ENCODE results near the gene RTEL1.
"Not testable (repeated sequence)": the region's sequence is repeated elsewhere in the genome, so short reads cannot be mapped to it uniquely, and the experiment has no call there.

The RTEL1 gene

GRCh38 chr20:63671695-63672094, 13.6 kb downstream of the RTEL1 start:
- DNase-seq (ENCODE audit: low read depth in 2 of 2) = not testable (repeated sequence)

- DNase-seq (ENCODE audit: low read depth in 2 of 2) = no peak
Observed at GRCh38 chr20:63672666-63673065, 14.6 kb downstream of the RTEL1 start.

GRCh38 chr20:63673951-63674350, 15.8 kb downstream of the RTEL1 start:
- DNase-seq (ENCODE audit: low read depth in 2 of 2) = no peak

- DNase-seq (ENCODE audit: low read depth in 2 of 2) = no peak
Observed at GRCh38 chr20:63675681-63676368, 17.7 kb downstream of the RTEL1 start.

- no peak for DNase-seq (ENCODE audit: low read depth in 2 of 2)
Observed at GRCh38 chr20:63678071-63678470, 20.0 kb downstream of the RTEL1 start.

GRCh38 chr20:63678667-63679465, 20.8 kb downstream of the RTEL1 start:
- DNase-seq (ENCODE audit: low read depth in 2 of 2) = no peak

GRCh38 chr20:63679799-63680305, 21.7 kb downstream of the RTEL1 start:
- DNase-seq (ENCODE audit: low read depth in 2 of 2) = no peak

GRCh38 chr20:63680427-63680826, 22.3 kb downstream of the RTEL1 start:
- no peak for DNase-seq (ENCODE audit: low read depth in 2 of 2)

- DNase-seq (ENCODE audit: low read depth in 2 of 2) = no peak
Observed at GRCh38 chr20:63680857-63681608, 22.9 kb downstream of the RTEL1 start.

- no peak for DNase-seq (ENCODE audit: low read depth in 2 of 2)
Observed at GRCh38 chr20:63681609-63682142, 23.6 kb downstream of the RTEL1 start.

- DNase-seq (ENCODE audit: low read depth in 2 of 2) = no peak
Observed at GRCh38 chr20:63682384-63683139, 24.4 kb downstream of the RTEL1 start.

- DNase-seq (ENCODE audit: low read depth in 2 of 2) = no peak
Observed at GRCh38 chr20:63685269-63686026, 27.3 kb downstream of the RTEL1 start.

- DNase-seq (ENCODE audit: low read depth in 2 of 2) = no peak
Observed at GRCh38 chr20:63686094-63686491, 28.0 kb downstream of the RTEL1 start.

GRCh38 chr20:63686492-63687321, 28.6 kb downstream of the RTEL1 start:
- no peak for DNase-seq (ENCODE audit: low read depth in 2 of 2)

- DNase-seq (ENCODE audit: low read depth in 2 of 2) = no peak
Observed at GRCh38 chr20:63687419-63688178, 29.5 kb downstream of the RTEL1 start.

GRCh38 chr20:63688228-63689045, 30.3 kb downstream of the RTEL1 start:
- DNase-seq (ENCODE audit: low read depth in 2 of 2) = no peak

GRCh38 chr20:63689046-63690002, 31.2 kb downstream of the RTEL1 start:
- DNase-seq (ENCODE audit: low read depth in 2 of 2) = no peak

Measured in stimulated activated CD4-positive, alpha-beta T cell treated with anti-CD3 and anti-CD28 coated beads, Interleukin-12 subunit alpha, Interleukin-12 subunit beta, amount 100 ng/mL, for 24 hours (primary cell).